K562 (cell line): ENCODE results near the gene SOX12. TPM values are rescaled to one million over a fixed set of nuclear protein-coding genes. Genes with fewer than 3 reads are reported as not detected.

Source experiments
- CXXC5 ChIP-seq: fragments of 250-450 bp; sonication (Bioruptor Pico); IDR thresholded peaks from 2 replicates; pipeline ENCODE4 v1.8.0; 2022; ENCODE audit warnings: inconsistent platforms, mild to moderate bottlenecking, moderate library complexity
- FOXA3 ChIP-seq, 2 experiments: fragments of 450-650 bp in 1 of 2; sonication (generic) in 1 of 2; formaldehyde crosslinking; IDR thresholded peaks in 1 of 2; conservative IDR thresholded peaks in 1 of 2; 2 replicates each; pipeline versions ENCODE4 v1.4.0 to v1.8.0; 2020 to 2022; ENCODE audit warnings: mild to moderate bottlenecking in 2 of 2, missing genetic modification reagents in 1 of 2
- FOXJ3 ChIP-seq: sonication (generic); formaldehyde crosslinking; IDR thresholded peaks from 2 replicates; pipeline ENCODE4 v1.4.0; 2020; ENCODE audit warnings: mild to moderate bottlenecking, missing genetic modification reagents
- HDAC1 ChIP-seq, 2 experiments: fragments of 450-650 bp; IDR thresholded peaks; 2 replicates each; pipeline ENCODE4 v1.6.1; 2016 to 2017; ENCODE audit warnings: inconsistent platforms in 1 of 2, mild to moderate bottlenecking in 1 of 2, moderate library complexity in 1 of 2
- KDM2B ChIP-seq: fragments of 250-450 bp; sonication (Bioruptor Pico); IDR thresholded peaks from 2 replicates; pipeline ENCODE4 v1.8.0; 2021; ENCODE audit warnings: mild to moderate bottlenecking, moderate library complexity
- MTA1 ChIP-seq: fragments of 450-650 bp; IDR thresholded peaks from 2 replicates; pipeline ENCODE4 v1.6.1; 2017; ENCODE audit warnings: borderline replicate concordance
- RCOR1 ChIP-seq, 2 experiments: IDR thresholded peaks; 2 replicates each; pipeline ENCODE4 v1.6.1; 2012; ENCODE audit warnings: low read depth in 2 of 2, low read length in 2 of 2, borderline replicate concordance in 1 of 2, improper control_type of control experiment in 1 of 2
- TARDBP ChIP-seq: fragments of 450-650 bp; IDR thresholded peaks from 2 replicates; pipeline ENCODE4 v1.6.1; 2016
- VEZF1 ChIP-seq: fragments of 200-800 bp; sonication (Bioruptor generic); IDR thresholded peaks from 2 replicates; pipeline ENCODE4 v1.6.1; 2017; ENCODE audit warnings: missing genetic modification characterization, missing compliant biosample characterization
- ZBTB34 ChIP-seq: fragments of 250-450 bp; sonication (Bioruptor Pico); IDR thresholded peaks from 2 replicates; pipeline ENCODE4 v1.8.0; 2021; ENCODE audit warnings: mild to moderate bottlenecking, moderate library complexity
- ZBTB40 ChIP-seq, 2 experiments: fragments of 450-650 bp in 1 of 2; sonication (generic) in 1 of 2; formaldehyde crosslinking in 1 of 2; IDR thresholded peaks; 2 replicates each; pipeline versions ENCODE4 v1.7.1 to v1.9.0; 2016 to 2022; ENCODE audit warnings: inconsistent platforms in 1 of 2, mild to moderate bottlenecking in 1 of 2, missing genetic modification reagents in 1 of 2
- ZNF146 ChIP-seq: IDR thresholded peaks from one replicate; pipeline ENCODE4 v1.6.1; 2018; ENCODE audit warnings: missing compliant biosample characterization; ENCODE audit not compliant: unreplicated experiment
- polyA plus RNA-seq, 8 experiments: library from polyadenylated mRNA; depleted of rRNA in 4 of 8; stranded (reverse) in 5 of 8; unstranded in 3 of 8; fragments of >200 nt; fragmentation: Nextera tagmentation in 2 of 8; fragmentation: Illumina TruSeq in 1 of 8; extraction: Ambion mirVana in 2 of 8; extraction: Trizol in 1 of 8; gene quantifications; 2 replicates each; pipeline versions ENCODE4 v1.2.1 to v1.2.3, GENCODE V29; 2011 to 2014; ENCODE audit warnings: inconsistent platforms in 1 of 8, missing spikeins in 1 of 8
- total RNA-seq, 7 experiments: library from RNA; depleted of rRNA in 6 of 7; stranded (reverse); fragments of >200 nt in 6 of 7; fragmentation: Illumina TruSeq in 2 of 7; extraction: Trizol in 2 of 7; gene quantifications; 2 replicates each; pipeline versions ENCODE4 v1.2.1 to v1.2.3, GENCODE V29; 2011 to 2021; ENCODE audit warnings: low replicate concordance in 1 of 7

The SOX12 gene
- total and polyA plus RNA-seq, 9 of the 15 experiments (the other 6 are each of a cell fraction or from before 2014, with no cell fraction given): 0.42 to 26.3 (median 2.6) TPM

GRCh38 chr20:362271-363254 is 37.2 kb downstream of the SOX12 start (continued):
- TF ChIP-seq ZBTB40 (IDR thresholded peaks at IDR 0.05) (no peak), ZBTB40 (CRISPR knock-in tag; IDR thresholded peaks at IDR 0.05) (no peak), ZNF146 (CRISPR knock-in tag) (no peak), FOXA3 (CRISPR knock-in tag; conservative IDR thresholded peaks at IDR 0.05 in 1 of 2, IDR thresholded peaks at IDR 0.05 in 1 of 2) (no peak), VEZF1 (CRISPR knock-in tag) (peak; percentile 26), KDM2B (no peak), TARDBP (no peak), RCOR1 (IDR thresholded peaks at IDR 0.05; ENCODE audit: borderline replicate concordance in 1 of 2, low read depth in 2 of 2, low read length in 2 of 2) (peak in 1 of 2 experiments; percentile 47; a peak in 1 of 4 replicates), MTA1 (no peak), HDAC1 (IDR thresholded peaks at IDR 0.05) (peak in 1 of 2 experiments; percentile 26; a peak in 1 of 4 replicates), CXXC5 (peak; percentile 90), ZBTB34 (CRISPR knock-in tag) (peak; percentile 65; the same call in 1 of the 2 replicates), FOXJ3 (CRISPR knock-in tag) (no peak)
